HTR-8/SVneo (cell line): ENCODE measurements around the gene BMPR1A.
"Not testable (repeated sequence)": the region's sequence is repeated elsewhere in the genome, so short reads cannot be mapped to it uniquely, and the experiment has no call there.

Experiments
- DNase-seq: peaks from one replicate; pipeline ENCODE4 v3.0.0; 2011; ENCODE audit warnings: low spot score, mixed read lengths; ENCODE audit not compliant: insufficient read length
- FAIRE-seq: peaks from 2 replicates; lab custom pipeline; 2011; peaks lifted over from hg19 to GRCh38; lab: Jason Lieb, UNC

BMPR1A gene

DNA sequence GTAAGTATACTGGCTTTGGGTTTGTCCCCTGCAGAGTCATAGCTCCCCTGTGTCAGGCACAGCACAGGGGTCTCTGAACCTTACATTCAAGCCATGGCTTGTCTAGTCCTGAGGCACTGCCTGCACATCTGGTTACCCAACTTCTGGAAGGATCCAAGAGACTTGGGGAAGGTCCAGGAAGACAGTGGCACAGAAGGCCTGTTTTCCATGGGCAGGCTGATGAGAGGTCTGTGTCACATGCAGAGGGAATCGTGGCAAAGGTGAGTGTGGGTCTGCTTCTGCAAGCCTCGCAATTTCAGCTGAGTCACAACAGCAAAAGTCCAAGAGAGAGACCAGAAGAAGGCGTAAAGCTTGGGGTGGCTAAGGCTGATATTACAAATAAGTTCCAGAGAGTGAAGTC is 28.4 kb upstream of the BMPR1A start:
- no peak for DNase-seq
- FAIRE-seq, result no peak

DNA sequence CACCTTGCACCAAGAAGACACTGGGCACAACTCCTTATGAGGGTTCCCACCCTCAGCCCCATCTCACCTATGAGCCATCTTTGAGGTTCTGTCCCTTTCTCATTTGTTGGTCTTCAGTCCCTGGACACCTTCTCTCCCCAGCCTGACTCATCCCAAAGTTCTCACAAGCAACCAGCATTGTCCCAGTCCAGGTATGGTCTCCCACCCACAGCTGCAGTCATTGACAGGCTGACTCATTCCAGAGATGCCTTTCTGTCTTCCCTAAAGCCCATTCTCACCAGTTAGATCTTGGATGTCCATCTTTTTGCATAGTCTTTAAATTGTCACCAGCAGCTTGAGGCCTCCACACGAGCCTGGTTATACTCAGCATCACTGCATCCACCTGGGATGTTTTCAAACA is 26.7 kb upstream of the BMPR1A start:
- FAIRE-seq, result no peak

GRCh38 chr10:86730227-86730626 is 26.2 kb upstream of the BMPR1A start:
- DNase-seq (no peak), FAIRE-seq (no peak)

More for the DNA sequence above, 26.7 kb upstream of the BMPR1A start:
- no peak for DNase-seq

- no peak for FAIRE-seq
- no peak for DNase-seq
These were observed 23.6 kb upstream of the BMPR1A start for GRCh38 chr10:86732771-86733170.

- DNase-seq (no peak), FAIRE-seq (no peak)
These were observed 23.2 kb upstream of the BMPR1A start for GRCh38 chr10:86733260-86733671.

GRCh38 chr10:86734207-86734988 is 22.0 kb upstream of the BMPR1A start:
- DNase-seq, result no peak
- no peak for FAIRE-seq

DNA sequence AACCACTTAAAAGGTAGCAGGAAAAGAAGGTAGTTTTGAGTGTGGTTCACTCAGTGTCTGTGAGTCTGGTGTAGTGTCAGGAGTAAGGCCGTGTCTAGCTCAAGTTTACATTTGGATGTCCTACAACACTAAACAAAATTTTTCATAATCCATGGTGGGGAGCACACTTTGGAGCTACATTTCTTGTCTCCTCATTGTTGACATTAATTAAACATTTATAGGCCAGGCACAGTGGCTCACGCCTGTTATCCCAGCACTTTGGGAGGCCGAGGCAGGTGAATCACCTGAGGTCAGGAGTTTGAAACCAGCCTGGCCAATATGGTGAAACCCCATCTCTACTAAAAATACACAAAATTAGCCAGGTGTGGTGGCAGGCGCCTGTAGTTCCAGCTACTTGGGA is 21.1 kb upstream of the BMPR1A start:
- DNase-seq, FAIRE-seq: not testable (repeated sequence)

DNA sequence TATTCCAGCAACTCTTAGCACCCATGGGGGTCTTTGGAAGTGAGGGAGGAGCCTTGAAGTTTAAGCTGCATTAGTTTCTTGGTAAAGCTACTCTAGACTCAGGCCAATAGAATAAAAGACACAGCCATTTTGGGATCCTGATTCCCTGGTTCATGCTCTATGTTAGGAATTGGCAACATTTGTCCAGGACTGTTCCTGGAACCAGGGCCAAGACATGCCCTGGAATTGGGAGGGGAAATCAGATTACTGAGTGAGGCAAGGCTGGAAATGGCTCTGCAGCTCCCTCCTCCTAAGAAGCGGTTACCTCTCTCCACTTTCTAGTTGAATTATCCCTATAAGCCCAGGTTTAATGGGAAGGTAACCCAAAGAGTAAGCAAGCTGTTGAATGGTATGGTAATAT is 14.2 kb upstream of the BMPR1A start:
- no peak for FAIRE-seq
- no peak for DNase-seq

DNA sequence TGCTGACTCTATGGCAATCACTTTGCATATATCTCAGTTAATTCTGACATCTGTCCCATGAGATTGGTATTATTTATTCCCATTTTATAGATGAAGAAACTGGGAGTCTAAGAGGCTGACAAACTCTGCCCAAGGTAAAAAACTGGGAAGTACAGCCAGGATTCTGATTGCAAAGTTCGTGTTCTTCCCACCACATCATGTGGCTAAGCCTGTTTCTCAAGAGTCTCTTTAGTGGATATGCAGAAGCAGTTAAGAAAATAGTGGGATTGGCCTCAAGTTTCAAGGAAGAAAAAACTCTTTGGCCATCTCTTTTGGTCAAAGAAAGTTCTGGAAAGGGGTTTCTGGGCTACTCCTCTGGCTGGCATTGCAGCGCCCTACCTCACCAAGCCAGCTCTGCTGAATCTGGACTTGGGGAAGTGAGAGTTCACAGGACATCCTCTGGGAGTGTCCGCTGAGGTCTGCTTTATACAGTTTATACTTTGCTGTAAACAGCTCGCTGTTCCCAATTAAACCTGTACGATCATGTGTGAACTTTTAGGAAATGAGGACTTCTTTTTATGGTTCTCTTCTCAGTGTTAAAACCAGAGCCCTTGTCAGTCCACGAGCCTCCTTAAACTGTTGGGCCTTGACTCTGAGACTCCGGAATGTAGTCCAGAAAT is 12.2 kb upstream of the BMPR1A start:
- no peak for FAIRE-seq
- DNase-seq, result no peak

GRCh38 chr10:86747796-86748581 is 8.4 kb upstream of the BMPR1A start:
- FAIRE-seq (no peak), DNase-seq (no peak)

DNA sequence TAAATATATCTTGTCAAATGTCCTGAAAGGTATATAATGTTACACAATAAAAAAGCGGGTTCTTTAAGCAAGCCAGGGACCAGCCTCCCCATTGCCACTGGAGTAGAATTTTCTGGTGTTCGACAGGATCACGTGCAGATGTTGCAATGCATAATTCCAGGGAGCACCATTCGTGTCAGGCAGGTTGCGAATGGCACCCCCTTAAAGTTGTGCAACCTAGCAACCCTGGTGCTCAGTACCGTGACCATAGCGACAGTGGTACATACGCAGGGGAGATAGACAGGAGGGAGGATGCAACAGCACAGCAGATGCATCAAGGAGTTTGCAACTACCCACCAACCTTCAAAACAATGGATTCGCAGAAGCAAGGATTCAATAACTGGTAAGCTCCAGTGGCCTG is 6.6 kb upstream of the BMPR1A start:
- DNase-seq (no peak), FAIRE-seq (peak; percentile 4)

- DNase-seq (no peak), FAIRE-seq (peak; percentile 87)
These were observed 4.9 kb upstream of the BMPR1A start for GRCh38 chr10:86751477-86751876.

DNA sequence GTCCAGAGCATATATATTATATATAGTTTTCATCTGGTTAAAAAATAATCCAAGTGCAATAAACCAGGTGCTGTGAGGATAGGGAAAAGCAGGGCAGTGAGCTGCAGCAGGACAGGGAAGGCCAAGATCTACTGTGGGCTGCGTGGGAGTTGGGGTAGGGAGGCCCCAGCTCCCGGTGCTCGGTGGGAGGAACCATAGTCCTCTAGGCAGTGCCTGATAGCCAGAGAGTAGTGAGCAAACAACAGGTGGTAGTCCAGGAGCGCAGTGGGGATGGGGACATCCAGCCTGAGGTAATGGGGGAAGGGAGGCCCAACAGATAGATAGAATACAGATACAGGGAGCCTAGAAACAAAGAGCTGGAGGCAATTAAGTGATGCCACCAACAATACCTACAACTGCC is 4.1 kb upstream of the BMPR1A start:
- FAIRE-seq (no peak), DNase-seq (no peak)

GRCh38 chr10:86753051-86753450 is 3.4 kb upstream of the BMPR1A start:
- no peak for DNase-seq
- no peak for FAIRE-seq

DNA sequence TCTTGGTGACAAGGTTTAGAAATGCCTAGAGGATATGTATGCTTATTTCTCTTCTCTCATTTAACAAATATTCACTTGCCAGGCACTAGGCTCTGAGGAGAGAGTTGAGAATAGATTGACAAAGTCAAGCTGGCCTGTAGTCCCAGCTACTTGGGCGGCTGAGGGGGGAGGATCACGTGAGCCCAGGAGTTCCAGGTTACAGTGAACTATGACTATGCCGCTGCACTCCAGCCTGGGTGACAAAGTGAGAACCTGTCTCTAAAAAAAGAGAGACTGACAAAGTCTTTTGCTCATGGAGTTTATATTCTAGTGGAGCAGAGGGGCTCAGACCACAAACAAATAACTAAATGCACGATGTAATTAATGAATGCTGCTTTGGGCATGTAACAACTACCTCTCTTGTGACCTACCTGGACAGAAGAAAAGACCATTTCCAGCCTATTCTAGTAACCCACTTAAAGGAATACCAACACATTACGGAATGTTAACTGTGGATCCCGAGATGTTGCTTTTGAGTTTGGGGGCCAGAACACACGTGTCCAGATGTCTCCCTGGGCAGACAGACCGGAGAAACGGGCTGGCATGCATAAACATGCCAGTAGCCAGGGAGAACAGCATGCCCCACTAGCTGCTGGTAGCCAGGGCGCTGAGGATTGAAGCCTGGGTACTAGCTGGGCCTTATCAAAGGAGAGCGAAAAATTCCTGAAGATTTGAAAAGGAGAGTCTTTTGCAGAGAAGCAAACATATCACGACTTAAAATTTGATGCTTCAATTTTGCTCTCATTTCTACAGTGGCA is 2.6 kb upstream of the BMPR1A start:
- FAIRE-seq, result no peak
- no peak for DNase-seq

DNA sequence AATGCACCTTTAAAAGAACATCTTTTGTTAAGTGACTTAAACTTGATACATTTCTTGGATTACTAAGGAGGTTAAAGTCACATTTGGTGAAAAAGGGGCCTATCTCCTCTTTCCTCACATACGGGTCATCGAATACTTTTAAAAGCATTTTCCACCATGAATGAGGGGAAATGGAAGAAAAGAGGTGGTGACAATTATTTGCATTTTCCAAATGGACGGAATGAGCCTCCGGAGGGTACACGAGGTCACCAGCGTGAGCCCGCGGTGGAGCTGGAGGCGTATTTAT is 1.0 kb upstream of the BMPR1A start:
- no peak for DNase-seq
- FAIRE-seq, result no peak

DNA sequence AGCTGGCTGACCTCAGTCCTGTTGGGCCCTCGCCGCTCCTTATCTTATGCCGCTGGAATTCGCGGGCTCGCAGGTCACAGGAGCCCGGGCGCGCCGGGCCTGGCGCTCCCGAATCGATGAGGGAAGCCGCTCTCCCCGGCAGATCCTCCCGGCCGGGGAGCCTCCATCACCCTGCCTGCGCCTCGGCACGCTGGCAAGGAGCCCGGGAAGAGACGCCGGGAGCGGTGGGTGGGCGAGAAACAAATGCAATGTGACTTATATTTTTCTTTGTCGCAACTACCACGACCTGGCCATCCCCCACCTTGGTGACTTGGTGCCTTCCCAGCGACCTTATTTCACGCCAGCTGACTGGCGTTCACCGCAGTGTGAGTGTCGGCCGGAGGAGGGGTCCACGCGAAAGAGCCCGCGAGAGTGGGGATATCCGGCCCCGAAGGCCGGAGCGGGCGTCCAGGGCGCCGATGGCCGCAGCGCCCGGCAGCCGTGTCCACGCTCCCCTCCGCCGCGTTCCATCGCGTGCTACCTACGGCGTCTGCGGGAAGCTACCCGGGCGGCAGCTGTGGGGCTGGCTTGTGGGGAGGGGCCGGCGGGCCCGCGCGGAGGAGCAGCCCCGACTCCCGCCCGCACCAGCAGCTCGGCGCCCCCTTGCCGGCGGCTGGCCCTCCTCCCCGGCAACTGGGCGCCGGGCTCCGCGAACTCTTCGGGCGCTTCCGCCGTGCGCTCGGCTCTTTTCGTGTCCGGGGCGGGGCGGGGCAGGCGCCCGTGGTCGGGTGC is 494 bp upstream of the BMPR1A start:
- FAIRE-seq (no peak), DNase-seq (peak; percentile 86)

GRCh38 chr10:86757113-86757972 is 924 bp downstream of the BMPR1A start:
- FAIRE-seq, result no peak
- DNase-seq, result no peak
